ENCODE measurements around the gene GPD1L. TPM values are rescaled to one million over a fixed set of nuclear protein-coding genes. Genes with fewer than 3 reads are reported as not detected.

Gene GPD1L
- total RNA-seq, 2 donors from 2014 or later, result 8.4 to 13.6 TPM

DNA sequence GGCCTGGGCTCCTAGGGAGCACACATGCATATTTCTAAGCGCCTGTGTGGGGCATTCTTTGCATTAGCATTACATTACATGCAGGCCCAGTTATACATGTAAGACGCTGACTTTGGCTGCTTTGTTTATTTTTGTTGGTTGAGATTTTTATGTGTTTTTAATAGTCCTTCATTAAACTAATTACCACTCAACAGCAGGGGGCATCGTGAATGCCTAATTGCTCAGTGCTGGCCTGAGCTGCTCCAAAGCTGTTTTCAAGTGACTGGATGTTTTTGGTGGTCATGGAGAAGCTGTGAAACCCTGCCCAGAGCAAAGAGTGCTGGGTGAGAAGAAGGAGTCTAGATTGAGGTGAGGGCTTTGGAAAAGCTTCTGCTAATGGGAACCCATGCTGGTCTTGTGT lies 41.5 kb downstream of the GPD1L start:
- H3K27ac Mint-ChIP-seq, result no peak overlapping the region
- ATAC-seq, result no peak
- peaks cover 0 to 8% of the 10 kb centered on the region in 2 donors for H3K36me3 Mint-ChIP-seq

DNA sequence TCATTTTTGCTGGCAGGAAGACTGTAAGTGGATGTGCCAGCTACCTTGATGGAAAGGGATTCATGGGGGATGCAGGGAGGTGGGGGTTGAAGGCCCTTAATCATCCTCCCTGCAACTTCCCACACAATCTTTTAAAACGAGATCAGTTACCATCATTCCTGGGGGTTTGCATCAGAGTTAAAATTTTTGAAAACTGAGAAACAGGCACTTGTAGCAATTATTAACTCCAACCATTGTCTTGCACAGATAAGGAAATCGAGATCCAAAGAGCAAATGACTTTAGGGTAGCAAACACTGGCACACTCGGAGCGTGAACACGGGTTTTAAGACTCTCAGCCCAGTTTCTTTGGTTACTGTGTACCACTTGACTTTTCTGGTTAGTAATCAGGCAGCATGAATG lies 41.9 kb downstream of the GPD1L start:
- ATAC-seq (no peak), DNase-seq (ENCODE audit: low spot score in 2 of 2) (no peak)
- no peaks in the 10 kb centered on the region for H3K9me3 Mint-ChIP-seq
- H3K27ac Mint-ChIP-seq, result no peak overlapping the region
- peaks cover 0 to 8% of the 10 kb centered on the region in 2 donors for H3K36me3 Mint-ChIP-seq

More for the DNA sequence above, 41.5 kb downstream of the GPD1L start:
- H3K9me3 Mint-ChIP-seq, result no peaks in the 10 kb centered on the region
- DNase-seq (ENCODE audit: low spot score in 2 of 2), result no peak

DNA sequence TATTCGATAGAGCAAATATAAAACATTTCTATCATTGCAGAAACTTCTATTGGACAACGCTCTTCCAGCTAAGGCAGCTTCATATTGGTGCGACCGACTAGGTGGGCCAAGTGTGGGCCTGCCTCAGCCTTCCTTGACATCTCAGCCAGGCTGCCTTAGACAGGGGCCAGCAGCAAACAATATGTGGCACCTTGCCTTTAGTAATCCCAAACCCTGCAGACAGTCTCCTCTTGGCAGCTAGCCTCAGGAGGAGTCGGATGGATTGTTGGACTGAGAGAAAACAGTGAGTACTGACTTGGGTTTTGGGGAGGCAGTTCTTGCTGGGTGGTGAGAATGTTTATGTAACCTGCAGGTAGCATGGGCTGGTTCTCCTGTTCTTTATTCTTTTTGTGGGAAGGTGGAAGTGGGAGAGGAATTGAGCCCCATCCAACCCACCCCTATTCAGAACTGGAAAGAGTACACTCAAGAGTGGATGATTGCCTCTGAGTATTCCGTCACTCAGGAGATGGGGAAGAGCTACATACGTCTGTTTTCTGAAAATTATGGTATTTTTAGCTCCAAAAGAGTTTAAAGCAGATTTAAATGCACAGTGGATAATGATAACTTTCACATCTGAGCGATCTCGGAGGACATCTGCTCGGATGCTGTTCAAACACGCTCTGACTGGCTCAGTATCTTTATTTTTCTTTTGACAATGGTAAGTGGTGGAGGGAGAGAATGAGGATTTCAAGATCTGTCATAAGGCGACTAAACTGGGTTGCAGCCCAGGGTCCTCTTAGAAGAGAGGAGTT lies 47.2 kb downstream of the GPD1L start:
- no peak overlapping the region for H3K27ac Mint-ChIP-seq
- DNase-seq (ENCODE audit: low spot score in 2 of 2) (no peak), ATAC-seq (no peak)
- H3K9me3 Mint-ChIP-seq, result no peaks in the 10 kb centered on the region
- peaks cover 0 to 4% of the 10 kb centered on the region in 2 donors for H3K36me3 Mint-ChIP-seq

DNA sequence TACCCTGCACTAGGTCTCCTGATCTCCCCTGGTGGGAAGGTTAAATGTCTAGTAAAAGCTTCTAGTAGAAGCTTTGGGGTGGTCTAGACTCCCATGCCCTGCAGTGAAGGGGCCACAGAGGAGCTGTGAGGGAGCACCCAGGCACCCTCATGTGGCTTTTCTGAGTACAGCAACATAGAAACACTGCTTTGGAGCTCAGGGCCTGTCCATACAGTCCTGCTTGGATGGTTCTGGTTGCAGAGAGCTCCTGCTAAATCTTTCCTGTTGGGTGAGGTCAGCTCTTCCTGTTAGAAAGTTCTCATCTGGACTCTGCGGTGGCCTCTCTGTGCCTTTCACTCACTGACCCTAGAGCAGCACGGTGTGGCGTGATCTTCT lies 47.8 kb downstream of the GPD1L start:
- no peak for DNase-seq (ENCODE audit: low spot score in 2 of 2)
- peak in 1 of 2 donors; percentile 34 for ATAC-seq
- Mint-ChIP-seq H3K9me3 (no peaks in the 10 kb centered on the region), H3K27ac (peak overlapping the region in 1 of 2 donors; percentile 15), H3K36me3 (peaks cover 0 to 4% of the 10 kb centered on the region in 2 donors)

DNA sequence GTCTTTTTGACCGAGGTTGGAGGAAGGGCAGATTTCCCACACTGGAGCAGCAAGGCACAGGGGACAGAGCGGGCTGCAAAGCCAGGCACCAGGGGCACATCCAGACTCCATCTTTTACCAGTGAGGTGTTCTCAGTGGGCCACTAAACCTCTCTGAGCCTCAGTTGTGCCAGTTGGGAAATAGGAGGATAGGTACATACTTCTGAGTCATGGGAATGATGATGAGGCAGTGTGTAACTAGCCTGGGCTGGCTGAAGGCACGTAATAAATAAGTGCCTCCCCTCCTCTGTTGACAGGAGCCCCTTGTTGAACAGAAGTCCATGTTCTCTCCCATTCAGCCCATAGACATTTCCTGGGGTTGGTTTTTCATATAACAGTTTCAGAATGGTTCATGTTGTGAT lies 48.7 kb downstream of the GPD1L start:
- ATAC-seq (no peak), DNase-seq (ENCODE audit: low spot score in 2 of 2) (no peak)
- H3K27ac Mint-ChIP-seq, result no peak overlapping the region
- H3K36me3 Mint-ChIP-seq, result peaks cover 0 to 4% of the 10 kb centered on the region in 2 donors
- H3K9me3 Mint-ChIP-seq, result no peaks in the 10 kb centered on the region

DNA sequence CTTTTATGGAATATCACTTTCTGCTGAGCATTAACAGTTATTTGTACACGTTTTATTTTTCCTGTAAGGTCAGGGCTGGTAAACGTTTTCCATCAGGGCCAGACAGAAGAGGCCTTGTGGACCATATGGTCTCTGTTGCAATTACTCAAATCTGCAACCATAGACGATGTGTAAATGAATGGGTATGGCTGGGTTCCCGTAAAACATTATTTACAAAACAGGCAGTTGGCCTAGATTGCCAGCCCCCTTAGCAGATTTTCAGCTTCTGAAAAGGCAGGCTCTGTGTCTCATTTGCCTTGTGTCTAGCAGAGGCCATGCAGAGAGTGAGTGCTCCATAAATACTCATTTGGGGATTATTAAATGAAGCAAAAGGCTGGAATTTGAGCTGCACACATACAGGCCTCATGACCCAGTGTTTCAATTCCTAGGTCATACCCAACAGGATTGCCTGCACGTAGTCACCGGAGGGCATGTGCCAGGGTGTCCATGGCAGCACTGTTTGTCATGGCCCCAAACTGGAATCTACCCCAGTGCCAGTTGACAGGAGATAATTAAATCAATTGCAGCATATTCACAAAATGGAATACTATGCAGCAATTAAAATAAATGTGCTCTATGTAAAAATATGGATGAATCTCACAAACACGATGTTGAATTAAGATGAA lies 51.3 kb downstream of the GPD1L start:
- Mint-ChIP-seq H3K27ac (peak overlapping the region in 1 of 2 donors; percentile 55), H3K9me3 (no peaks in the 10 kb centered on the region), H3K36me3 (no peaks in the 10 kb centered on the region)
- ATAC-seq (no peak), DNase-seq (ENCODE audit: low spot score in 2 of 2) (no peak)

DNA sequence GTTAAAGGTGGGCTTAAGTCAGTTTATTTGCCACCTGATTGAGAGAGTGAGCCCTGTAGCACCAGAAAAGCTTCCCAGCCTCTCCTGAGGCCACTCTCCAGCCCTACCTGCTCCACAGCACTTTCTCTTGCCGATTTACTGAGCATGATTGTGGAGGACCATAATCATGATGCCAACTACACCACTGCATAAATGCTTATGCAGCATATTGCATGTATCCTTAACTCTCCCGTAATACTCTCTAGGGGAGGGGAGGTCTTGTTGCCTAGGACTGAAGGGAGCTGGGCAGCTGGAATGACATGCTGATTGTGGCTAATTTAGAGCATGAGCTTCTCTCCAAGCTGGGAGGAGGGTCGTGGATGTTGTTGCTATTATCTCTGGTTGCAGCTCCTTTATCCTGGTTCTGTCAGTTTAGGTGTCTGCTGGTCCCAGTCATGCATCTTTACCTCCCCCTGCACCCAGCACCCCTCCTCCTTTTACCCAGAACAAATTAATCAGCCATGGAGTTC lies 54.3 kb downstream of the GPD1L start:
- no peak for DNase-seq (ENCODE audit: low spot score in 2 of 2)
- no peak overlapping the region for H3K27ac Mint-ChIP-seq
- ATAC-seq, result no peak
- peaks cover 0 to 4% of the 10 kb centered on the region in 2 donors for H3K36me3 Mint-ChIP-seq
- no peaks in the 10 kb centered on the region for H3K9me3 Mint-ChIP-seq

DNA sequence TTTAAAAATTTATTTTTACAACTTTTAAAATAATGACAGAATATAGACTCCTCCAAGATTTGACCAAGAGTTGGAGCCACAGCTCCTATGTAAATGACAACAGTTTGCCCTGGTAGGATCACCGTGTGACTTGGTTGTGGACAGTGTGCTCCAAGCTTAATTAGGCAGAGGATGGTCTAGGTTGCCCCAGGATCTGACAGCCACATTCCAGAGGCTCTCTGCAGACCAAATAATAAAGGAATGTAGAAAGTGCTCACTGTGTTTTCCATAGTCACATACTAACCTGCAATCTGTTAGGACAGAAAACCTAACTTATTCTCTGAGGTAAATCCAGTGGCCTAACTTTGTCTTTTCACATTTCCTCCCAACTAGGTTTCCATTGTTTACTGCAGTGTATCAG lies 59.0 kb downstream of the GPD1L start:
- Mint-ChIP-seq H3K36me3 (peaks cover 6 to 24% of the 10 kb centered on the region in 2 donors), H3K9me3 (no peaks in the 10 kb centered on the region), H3K27ac (no peak overlapping the region)
- ATAC-seq (no peak), DNase-seq (ENCODE audit: low spot score in 2 of 2) (no peak)

DNA sequence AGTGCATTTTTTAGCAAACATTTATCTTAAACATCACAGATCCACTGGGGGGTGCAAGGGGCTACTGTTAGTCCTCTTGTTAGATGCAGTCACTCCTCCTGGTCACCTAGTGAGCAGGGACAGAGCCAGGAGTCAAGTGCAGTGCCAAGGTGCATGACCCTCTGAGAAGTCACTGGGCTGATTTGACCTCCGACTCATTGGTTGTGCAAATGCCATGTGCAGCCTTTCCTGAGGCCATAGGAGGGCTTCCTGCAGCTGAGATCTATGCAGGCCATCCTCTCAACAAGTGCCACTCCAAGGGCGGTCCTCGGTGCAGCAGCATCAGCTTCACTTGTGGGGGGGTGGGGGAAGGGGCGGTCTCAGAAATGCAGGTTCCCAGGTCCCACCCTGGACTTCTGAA lies 60.2 kb downstream of the GPD1L start:
- Mint-ChIP-seq H3K36me3 (peaks cover 12 to 30% of the 10 kb centered on the region in 2 donors), H3K27ac (no peak overlapping the region)

DNA sequence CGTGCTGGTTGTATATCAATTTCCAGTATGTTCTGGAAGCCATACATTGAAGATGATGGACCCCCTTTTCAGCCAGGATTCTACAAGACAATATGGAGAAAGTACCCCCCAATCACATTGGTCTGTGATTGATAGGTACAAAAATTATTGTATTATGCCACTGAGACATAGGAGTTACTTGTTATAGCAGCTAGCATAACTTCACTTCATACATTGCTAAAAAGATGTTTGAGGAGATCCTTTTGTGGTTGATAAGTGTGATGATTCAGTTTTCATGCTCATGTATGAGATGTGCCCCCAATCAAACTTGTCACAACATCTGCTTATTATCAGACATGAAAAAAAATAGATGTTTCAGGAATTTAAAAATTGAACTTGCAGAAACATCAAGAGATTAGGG lies 66.0 kb downstream of the GPD1L start:
- ATAC-seq (no peak), DNase-seq (ENCODE audit: low spot score in 2 of 2) (no peak)
- Mint-ChIP-seq H3K9me3 (peaks cover 7 to 9% of the 10 kb centered on the region in 2 donors), H3K36me3 (peaks cover 20 to 26% of the 10 kb centered on the region in 2 donors), H3K27ac (no peak overlapping the region)

More for the DNA sequence above, 60.2 kb downstream of the GPD1L start:
- DNase-seq (ENCODE audit: low spot score in 2 of 2) (no peak), ATAC-seq (no peak)
- H3K9me3 Mint-ChIP-seq, result peaks cover 4 to 5% of the 10 kb centered on the region in 2 donors

DNA sequence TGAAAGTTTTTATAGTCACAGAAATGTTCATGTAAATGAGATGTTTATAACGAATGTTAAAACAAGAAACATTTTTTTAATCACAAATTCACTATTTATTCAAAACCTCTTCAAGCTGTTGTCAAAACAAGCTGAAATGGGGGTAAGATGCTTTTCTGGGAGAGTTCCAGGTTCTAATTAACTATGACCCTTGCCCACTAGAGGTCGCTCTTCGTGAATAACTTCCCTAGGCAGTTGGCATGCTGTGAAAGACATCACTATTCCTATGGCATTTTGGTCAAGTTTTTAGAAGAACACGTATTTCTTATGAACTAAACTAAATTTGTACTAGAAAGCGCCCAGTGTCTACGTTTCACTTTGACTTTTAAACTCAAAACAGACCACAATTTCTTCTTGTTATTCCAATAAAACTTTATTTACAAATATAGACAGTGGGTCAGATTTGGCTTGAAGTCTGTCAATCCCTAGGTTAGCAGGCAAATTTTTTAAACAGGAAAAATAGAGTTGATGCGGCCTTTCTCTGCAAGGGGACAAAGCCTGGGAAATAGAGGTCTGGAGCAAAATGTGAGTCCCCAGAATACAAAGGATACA lies 69.3 kb downstream of the GPD1L start:
- peaks cover 7 to 9% of the 10 kb centered on the region in 2 donors for H3K9me3 Mint-ChIP-seq
- DNase-seq (ENCODE audit: low spot score in 2 of 2) (peak in 1 of 2 donors; percentile 75), ATAC-seq (no peak)
- no peak overlapping the region for H3K27ac Mint-ChIP-seq
- peaks cover 14% of the 10 kb centered on the region in 2 donors for H3K36me3 Mint-ChIP-seq

DNA sequence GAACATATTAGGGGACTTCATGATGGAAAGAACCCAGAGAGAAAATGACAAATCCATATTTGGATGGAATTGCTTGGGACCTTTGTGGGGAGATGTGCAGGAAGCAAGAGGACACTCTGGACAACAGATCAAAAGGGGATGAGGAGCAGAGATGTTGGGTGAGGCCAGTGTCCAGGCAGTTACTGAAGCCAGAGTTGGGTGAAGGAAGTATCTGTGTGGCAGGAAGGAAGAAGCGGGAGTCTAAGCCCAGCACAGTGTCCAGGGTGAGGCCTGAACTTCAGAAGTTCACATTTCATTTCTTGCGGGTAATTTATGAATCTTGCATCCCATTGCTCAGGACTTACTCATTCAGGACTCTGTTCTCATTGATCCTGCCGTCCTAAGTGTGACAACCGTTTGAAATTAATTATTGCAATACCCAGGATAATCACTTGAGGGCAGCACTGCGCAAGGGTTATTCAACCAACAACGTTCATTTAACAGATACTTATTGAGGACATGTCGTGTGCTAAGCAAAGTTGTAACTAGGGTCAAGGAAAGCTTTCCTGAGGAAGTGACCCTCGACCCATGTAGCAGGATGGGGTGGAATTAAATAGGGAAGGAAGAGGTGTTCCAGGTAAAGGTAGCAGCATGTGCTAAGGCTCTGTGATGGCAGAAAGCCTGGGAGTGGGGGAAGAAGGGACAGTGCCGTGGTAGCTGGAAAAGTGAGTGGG lies 70.7 kb downstream of the GPD1L start:
- H3K36me3 Mint-ChIP-seq, result peaks cover 3 to 4% of the 10 kb centered on the region in 2 donors
- peak in 1 of 2 donors; percentile 89 for DNase-seq (ENCODE audit: low spot score in 2 of 2)
- H3K9me3 Mint-ChIP-seq, result no peaks in the 10 kb centered on the region
- ATAC-seq, result peak; percentile 70
- peak overlapping the region in 1 of 2 donors; percentile 40 for H3K27ac Mint-ChIP-seq

DNA sequence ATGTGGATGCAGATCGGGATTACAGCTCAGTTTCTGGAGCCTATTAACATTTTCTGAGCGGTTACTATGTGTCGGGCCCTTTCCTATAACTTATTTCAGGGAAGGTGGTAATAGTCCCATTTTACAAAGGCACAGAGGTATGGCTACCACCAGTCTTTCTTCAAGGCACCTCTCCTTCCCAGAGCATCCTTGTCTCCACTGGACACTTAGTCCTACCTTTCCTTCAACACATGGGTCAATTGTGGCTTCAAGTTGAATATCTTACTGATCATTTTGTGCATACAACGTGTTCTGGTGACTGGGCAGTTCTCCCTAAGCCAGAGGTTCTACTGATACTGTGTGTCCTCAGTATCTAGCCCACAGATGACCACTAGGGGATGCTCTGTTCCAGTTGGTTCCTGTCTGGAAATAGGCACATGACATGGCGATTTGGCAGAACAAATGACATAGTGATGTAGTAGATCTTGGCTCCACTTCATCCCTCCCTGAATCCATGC lies 71.3 kb downstream of the GPD1L start:
- peak; percentile 88 to 95 for ATAC-seq
- H3K9me3 Mint-ChIP-seq, result no peaks in the 10 kb centered on the region
- H3K36me3 Mint-ChIP-seq, result no peaks in the 10 kb centered on the region
- DNase-seq (ENCODE audit: low spot score in 2 of 2), result peak; percentile 63 to 65
- H3K27ac Mint-ChIP-seq, result peak overlapping the region in 1 of 2 donors; percentile 40

DNA sequence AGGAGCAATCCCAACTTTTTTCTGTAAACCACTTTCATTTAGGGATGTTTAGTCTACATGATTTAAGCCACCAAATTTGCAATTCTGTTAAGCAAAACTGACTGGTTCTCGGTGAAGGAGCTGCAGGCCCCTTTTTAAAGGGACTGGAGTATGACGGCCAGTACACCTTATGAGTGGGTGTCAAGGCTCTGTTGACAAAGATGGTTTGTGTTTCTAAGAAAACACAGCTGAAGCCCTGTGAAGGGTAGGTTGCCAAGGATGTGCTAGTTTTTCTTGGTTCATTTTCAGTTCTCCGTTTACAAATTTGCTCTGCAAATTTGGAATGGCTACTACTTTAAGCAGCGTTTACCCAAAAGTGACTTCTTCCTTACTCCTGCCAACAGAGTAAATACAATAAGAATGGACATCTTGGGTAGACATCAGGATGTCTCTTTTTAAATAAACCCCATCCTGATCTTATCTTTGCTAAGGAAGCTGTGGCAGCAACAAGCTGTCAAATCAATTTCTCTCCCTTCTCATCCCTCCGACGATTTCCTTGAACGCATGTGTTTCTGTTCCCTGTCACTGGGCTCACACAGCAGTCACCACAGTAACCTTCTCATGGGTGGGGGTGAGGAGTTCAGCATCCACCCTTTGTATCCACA lies 73.8 kb downstream of the GPD1L start:
- Mint-ChIP-seq H3K9me3 (no peaks in the 10 kb centered on the region), H3K27ac (no peak overlapping the region), H3K36me3 (no peaks in the 10 kb centered on the region)
- DNase-seq (ENCODE audit: low spot score in 2 of 2), result no peak
- ATAC-seq, result no peak

DNA sequence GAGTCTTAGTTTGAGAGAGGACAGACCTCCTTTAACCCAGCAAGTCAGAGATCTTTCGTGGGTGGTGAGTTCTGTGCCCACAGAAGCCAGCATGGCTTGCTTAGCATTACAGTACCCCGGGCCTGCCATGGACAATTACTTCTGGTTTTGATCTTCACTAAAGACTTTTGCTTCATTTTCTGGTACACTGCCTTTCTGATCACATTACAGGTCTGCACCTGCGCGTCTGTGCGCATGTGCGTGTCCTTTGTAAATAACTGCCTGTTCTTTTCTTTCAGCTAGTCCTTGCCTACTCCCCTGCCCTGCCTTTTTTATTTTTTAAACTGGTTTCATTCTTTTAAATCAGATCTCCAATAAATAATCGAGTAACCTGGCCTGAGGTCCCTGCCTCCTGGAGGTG lies 74.9 kb downstream of the GPD1L start:
- Mint-ChIP-seq H3K36me3 (no peaks in the 10 kb centered on the region), H3K27ac (no peak overlapping the region), H3K9me3 (no peaks in the 10 kb centered on the region)
- DNase-seq (ENCODE audit: low spot score in 2 of 2) (no peak), ATAC-seq (no peak)

DNA sequence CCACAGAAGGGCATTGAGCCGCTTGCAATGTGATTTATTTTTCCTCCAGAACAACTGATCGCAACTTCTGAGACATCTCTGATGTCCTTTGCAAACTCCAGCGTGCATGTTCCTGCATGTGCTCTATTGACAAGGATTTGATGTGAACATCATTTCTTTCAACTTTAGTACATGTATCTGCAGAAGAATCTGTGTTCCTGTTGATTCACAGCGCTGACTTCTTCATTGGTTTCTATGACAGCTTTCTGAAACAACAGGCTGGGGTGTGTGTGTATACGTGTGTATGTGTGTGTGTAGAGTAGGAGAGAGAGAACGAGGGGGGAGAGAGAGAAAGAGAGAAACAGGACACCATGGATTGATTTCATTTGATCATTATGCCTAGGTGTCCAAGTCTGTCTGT lies 75.4 kb downstream of the GPD1L start:
- no peak overlapping the region for H3K27ac Mint-ChIP-seq
- no peaks in the 10 kb centered on the region for H3K9me3 Mint-ChIP-seq
- no peak for ATAC-seq
- no peaks in the 10 kb centered on the region for H3K36me3 Mint-ChIP-seq
- no peak for DNase-seq (ENCODE audit: low spot score in 2 of 2)
